ENCODE measurements around the gene D2HGDH.
A peak's percentile ranks its signal among the peaks of the same experiment; 100 is the strongest.
"Not testable (repeated sequence)": the region's sequence is repeated elsewhere in the genome, so short reads cannot be mapped to it uniquely, and the experiment has no call there.

Gene D2HGDH

DNA sequence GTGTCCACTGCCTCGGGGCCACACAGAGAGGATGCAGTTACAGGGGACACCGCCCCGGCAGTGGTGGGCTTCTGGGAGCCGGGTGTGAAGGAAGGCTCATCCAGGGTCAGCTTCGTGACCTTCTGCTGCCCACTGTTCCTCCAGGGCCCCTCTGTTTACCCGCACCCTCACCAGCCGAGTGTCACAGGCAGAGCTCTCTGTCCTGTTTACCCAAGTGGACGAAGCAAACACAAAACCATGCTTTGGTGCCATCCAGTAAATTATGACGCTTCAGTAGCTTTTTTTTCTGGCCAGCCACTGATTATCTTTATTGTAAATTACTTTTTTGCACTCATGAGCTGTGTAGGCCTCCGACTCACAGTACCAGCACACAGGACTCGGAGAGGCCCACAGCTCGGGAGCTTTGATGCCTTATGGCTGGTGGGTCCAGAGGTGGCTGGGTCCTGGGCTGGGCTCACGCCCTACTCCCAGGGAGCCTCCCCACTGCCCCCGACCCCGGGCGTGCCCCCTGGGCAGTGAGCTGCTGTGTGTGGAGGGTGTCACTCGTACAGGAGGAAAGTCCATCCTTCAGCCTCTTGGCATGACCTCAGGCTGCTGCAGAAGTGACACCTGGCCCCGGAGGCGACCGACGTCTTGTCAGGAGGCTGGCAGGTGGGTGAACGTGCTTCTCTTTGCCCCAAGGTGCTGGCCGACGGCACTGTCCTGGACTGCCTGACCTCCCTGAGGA, 9.8 kb downstream of the D2HGDH start:
- H3K4me3 ChIP-seq, result no peak overlapping the region
- H3K27ac ChIP-seq, result no peak overlapping the region

DNA sequence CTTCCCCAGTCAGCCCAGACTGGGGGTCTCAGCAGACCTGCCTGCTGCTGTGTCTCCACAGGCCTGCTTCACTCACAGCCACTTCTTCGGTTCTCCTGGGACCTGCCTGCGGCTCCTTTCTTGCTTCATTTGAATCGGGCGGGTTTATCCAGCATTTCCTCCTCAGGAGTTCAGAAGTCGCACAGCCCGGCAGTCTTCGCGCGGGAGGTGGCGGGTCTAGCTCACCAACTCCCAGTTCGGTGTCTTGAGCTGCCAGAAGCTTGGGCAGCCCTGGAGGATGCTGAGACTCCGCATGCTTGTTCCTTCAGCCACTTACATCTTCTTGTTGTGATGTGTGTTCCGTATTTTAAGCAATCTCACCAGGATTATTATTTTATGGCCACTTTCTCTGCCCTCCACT, 10.8 kb downstream of the D2HGDH start:
- H3K4me3 ChIP-seq, result no peak overlapping the region
- no peak overlapping the region for H3K27ac ChIP-seq

- no peak overlapping the region for H3K4me3 ChIP-seq
- no peak overlapping the region for H3K27ac ChIP-seq
Observed at GRCh38 chr2:241746084-241746483, 11.7 kb downstream of the D2HGDH start.

DNA sequence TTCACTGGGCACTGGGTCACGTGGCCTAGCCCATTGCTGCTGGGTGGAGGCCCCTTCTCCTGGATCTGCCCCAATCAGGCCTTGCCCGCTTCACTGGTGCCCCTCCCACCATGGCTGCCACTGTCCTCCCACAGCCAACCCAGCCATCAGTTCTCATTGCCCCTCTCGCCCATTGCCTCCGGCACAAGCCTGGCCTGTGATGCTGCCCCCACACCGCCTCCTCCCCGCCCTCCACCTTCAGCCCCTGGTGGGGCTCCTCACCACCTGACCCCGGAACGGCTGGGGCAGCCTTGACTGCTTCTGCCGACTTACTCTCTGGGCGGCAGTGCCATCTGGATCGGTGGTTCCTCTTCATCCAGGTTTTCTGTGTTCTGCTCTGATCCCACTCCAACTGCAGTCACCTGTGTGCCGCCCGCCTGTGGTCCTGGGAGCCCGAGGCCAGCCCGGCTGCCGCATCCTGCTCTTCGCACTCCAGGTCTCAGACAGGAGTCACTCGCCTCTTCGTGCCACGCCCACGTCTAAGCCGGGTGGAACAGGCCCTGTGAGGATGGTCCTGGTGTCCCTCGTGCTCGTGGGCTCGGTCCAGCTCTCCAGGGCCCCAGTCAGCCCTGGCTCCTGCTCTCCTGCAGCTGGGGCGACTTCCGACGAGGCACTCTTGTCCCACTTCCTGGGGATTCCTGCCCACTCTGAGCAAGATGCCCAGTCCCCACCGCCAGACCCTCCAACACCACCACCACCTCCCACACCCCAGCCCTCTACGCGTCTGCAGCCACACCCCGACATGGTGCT, 14.2 kb downstream of the D2HGDH start:
- no peak overlapping the region for H3K4me3 ChIP-seq
- no peak overlapping the region for H3K27ac ChIP-seq

- Histone ChIP-seq H3K4me3 (no peak overlapping the region), H3K27ac (no peak overlapping the region)
Observed at GRCh38 chr2:241750076-241750840, 15.8 kb downstream of the D2HGDH start.

DNA sequence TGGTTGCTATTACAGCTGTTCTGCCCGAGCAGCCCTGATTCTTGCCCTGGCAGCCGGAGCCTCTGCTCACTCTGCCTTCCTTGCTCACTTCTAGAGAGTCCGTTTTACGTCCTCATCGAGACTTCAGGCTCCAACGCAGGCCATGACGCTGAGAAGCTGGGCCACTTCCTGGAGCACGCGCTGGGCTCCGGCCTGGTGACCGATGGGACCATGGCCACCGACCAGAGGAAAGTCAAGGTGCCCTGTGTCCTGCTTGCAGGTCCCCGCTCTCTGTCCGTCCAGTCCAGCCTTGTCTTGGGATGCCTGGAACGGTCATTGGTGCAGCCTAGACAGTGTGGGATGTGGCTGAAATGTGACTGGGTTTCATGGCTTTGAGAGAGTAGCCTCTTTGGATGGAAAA, 16.7 kb downstream of the D2HGDH start:
- Histone ChIP-seq H3K27ac (no peak overlapping the region), H3K4me3 (no peak overlapping the region)

- no peak overlapping the region for H3K4me3 ChIP-seq
Observed at GRCh38 chr2:241751776-241752175, 17.3 kb downstream of the D2HGDH start.

DNA sequence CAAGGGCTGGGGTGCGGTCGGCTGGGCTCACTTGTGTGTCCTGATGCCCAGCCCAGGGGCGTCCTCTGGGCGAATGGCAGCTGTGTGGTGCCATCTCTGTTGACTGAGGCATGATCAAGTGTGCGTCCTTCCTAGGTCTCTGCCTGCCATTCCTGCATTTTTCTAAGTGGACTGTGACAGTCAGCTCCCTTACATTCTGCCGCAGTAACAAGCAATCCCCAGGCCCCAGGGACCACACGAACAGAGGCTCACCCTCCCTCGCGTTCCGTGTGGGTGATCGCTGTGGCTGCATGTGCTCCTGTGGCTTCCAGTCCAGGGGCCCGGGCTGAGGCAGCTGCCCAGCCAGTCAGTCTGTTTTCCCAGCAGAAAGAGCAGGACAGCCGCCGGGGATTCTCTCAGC, 17.8 kb downstream of the D2HGDH start:
- Histone ChIP-seq H3K4me3 (no peak overlapping the region), H3K27ac (no peak overlapping the region)

More at GRCh38 chr2:241751776-241752175, 17.3 kb downstream of the D2HGDH start:
- no peak overlapping the region for H3K27ac ChIP-seq

- Histone ChIP-seq H3K27ac (no peak overlapping the region), H3K4me3 (no peak overlapping the region)
Observed at GRCh38 chr2:241752689-241753276, 18.4 kb downstream of the D2HGDH start.

GRCh38 chr2:241753493-241753892, 19.1 kb downstream of the D2HGDH start:
- H3K27ac ChIP-seq, result no peak overlapping the region
- no peak overlapping the region for H3K4me3 ChIP-seq

DNA sequence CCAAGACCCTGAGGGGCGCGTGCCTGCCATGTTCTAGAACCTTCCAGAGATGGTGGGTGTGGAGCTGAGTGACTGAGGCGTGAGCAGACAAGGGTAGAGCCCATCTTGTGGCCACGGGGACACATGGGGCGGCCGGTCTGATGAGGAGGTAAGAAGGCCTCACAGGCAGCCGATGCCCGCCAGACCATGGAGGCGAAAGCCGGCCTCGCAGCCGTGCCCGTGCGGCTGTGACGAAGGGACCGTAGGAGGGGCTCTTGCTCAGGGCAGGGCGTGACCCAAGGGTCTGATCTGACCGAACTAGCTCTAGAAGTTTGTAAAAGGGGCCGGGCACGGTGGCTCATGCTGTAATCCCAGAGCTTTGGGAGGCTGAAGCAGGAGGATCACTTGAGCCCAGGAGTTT, 19.6 kb downstream of the D2HGDH start:
- Histone ChIP-seq H3K4me3 (no peak overlapping the region), H3K27ac (no peak overlapping the region)

GRCh38 chr2:241755166-241755565, 20.7 kb downstream of the D2HGDH start:
- Histone ChIP-seq H3K27ac (no peak overlapping the region), H3K4me3 (no peak overlapping the region)

DNA sequence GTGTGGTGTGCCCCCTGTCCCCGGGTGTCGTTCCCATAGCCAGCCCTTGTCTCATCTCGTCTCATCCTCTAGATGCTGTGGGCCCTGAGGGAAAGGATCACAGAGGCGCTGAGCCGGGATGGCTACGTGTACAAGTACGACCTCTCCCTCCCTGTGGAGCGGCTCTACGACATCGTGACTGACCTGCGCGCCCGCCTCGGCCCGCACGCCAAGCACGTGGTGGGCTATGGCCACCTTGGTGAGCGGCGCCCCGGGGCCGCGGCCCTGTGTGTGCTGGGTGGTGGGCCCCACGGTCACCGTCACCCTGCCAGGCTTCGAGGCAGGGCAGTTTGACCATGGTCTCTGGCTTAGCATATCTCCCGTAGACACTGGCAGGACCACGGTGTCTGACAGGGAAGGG, 21.3 kb downstream of the D2HGDH start:
- Histone ChIP-seq H3K27ac (no peak overlapping the region), H3K4me3 (no peak overlapping the region)

- Histone ChIP-seq H3K4me3 (no peak overlapping the region), H3K27ac (no peak overlapping the region)
Observed at GRCh38 chr2:241759067-241759807, 24.8 kb downstream of the D2HGDH start.

DNA sequence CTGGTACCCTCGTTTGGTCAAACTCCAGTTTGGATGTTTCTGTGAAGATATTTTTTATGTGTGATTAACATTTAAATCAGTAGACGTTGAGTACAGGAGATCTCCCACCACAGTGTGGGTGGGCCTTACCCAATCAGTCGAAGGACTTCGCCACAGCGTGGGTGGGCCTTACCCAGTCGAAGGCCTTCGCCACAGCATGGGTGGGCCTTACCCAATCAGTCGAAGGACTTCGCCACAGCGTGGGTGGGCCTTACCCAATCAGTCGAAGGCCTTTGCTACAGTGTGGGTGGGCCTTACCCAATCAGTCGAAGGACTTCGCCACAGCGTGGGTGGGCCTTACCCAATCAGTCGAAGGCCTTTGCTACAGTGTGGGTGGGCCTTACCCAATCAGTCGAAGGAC, 25.5 kb downstream of the D2HGDH start:
- H3K27ac ChIP-seq, H3K4me3 ChIP-seq: not testable (repeated sequence)

DNA sequence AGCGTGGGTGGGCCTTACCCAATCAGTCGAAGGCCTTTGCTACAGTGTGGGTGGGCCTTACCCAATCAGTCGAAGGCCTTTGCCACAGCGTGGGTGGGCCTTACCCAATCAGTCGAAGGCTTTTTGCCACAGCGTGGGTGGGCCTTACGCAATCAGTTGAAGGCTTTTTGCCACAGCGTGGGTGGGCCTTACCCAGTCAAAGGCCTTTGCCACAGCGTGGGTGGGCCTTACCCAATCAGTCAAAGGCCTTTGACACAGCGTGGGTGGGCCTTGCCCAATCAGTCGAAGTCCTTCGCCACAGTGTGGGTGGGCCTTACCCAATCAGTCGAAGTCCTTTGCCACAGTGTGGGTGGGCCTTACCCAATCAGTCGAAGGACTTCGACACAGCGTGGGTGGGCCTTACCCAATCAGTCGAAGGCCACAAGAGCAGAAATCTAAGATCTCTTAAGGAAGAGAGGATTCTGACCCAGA, 25.9 kb downstream of the D2HGDH start:
- no peak overlapping the region for H3K27ac ChIP-seq

GRCh38 chr2:241762321-241762932, 28.0 kb downstream of the D2HGDH start:
- no peak overlapping the region for H3K4me3 ChIP-seq
- peak overlapping the region in 7 of 21 experiments; percentile 10 to 83 (median 29) for H3K27ac ChIP-seq

More for the DNA sequence above, 25.9 kb downstream of the D2HGDH start:
- H3K4me3 ChIP-seq, result no peak overlapping the region

DNA sequence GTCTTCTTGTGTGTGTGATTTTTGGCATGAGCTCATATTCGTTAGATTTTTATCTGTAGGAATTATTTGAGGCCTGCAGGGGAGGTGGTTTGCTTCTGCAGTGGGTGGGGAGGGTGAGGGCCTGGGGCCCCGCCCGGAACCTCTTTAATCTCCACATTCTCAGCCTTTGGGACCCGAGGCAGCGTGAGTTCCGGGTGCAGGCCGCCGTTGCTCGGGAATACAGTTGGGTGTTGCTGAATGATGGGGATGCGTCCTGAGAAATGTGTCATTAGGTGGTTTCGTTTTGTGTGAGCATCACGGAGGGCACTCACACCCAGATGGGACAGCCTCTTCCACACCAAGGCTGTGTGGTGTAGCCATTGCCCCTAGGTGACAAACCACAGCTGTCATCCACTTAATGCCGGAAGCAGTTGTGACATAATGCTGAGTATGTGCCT, 28.5 kb downstream of the D2HGDH start:
- H3K27ac ChIP-seq, result peak overlapping the region in 5 of 21 experiments; percentile 16 to 83 (median 29)
- no peak overlapping the region for H3K4me3 ChIP-seq
